H1 (cell line): ENCODE results near the gene GDI2. TPM values are rescaled to one million over a fixed set of nuclear protein-coding genes. Genes with fewer than 3 reads are reported as not detected.

Experiments
- CTCF ChIA-PET: fragments of 300-600 bp; sonication (Branson Sonifier 250); formaldehyde crosslinking; loops from one replicate; lab custom pipeline; 2021; ENCODE audit not compliant: partially characterized antibody; lab: Charles Lee
- POLR2A ChIA-PET: fragments of 300-600 bp; sonication (Branson Sonifier 250); formaldehyde crosslinking; loops from one replicate; lab custom pipeline; 2021; ENCODE audit warnings: inconsistent platforms; ENCODE audit not compliant: partially characterized antibody; lab: Charles Lee
- DNase-seq, 2 experiments: peaks; one replicate each; pipeline versions ENCODE4 v3.0.0 to v3.0.0-alpha.2; 2010 to 2022; ENCODE audit warnings: low spot score in 2 of 2, low read depth in 1 of 2, mixed read lengths in 1 of 2
- FAIRE-seq: peaks from 2 replicates; lab custom pipeline; 2011; peaks lifted over from hg19 to GRCh38; lab: Jason Lieb, UNC
- H2AFZ ChIP-seq: 2 replicates; pipeline ENCODE4 v1.8.1; 2012; ENCODE audit warnings: low read length, inconsistent platforms
- H2AK5ac ChIP-seq: 2 replicates; pipeline ENCODE4 v1.6.1; 2013; ENCODE audit warnings: low read depth, low read length
- H2BK120ac ChIP-seq: replicated peaks from 2 replicates; pipeline ENCODE3; 2013; ENCODE audit warnings: low read depth, low read length, inconsistent platforms
- H2BK12ac ChIP-seq: 2 replicates; pipeline ENCODE4 v1.6.1; 2013; ENCODE audit warnings: low read depth, low read length
- H2BK15ac ChIP-seq: 2 replicates; pipeline ENCODE4 v1.6.1; 2013; ENCODE audit warnings: low read length
- H2BK20ac ChIP-seq: 2 replicates; pipeline ENCODE4 v1.6.1; 2013; ENCODE audit warnings: low read length
- H2BK5ac ChIP-seq: 2 replicates; pipeline ENCODE4 v1.6.1; 2013; ENCODE audit warnings: low read depth, low read length
- H3K14ac ChIP-seq: 2 replicates; pipeline ENCODE4 v1.6.1; 2013; ENCODE audit warnings: inconsistent platforms; ENCODE audit not compliant: insufficient read length
- H3K18ac ChIP-seq: 2 replicates; pipeline ENCODE4 v1.6.1; 2013; ENCODE audit warnings: low read length; ENCODE audit errors: extremely low read depth
- H3K23ac ChIP-seq: 2 replicates; pipeline ENCODE4 v1.6.1; 2013; ENCODE audit warnings: inconsistent platforms; ENCODE audit not compliant: insufficient read length
- H3K23me2 ChIP-seq: 2 replicates; pipeline ENCODE4 v1.6.1; 2013; ENCODE audit warnings: low read depth, low read length
- H3K27ac ChIP-seq: 2 replicates; pipeline ENCODE4 v1.6.1; 2011; ENCODE audit warnings: low read depth, low read length, inconsistent platforms
- H3K27me3 ChIP-seq, 4 experiments: replicated peaks in 1 of 4; 1 replicate in 1 of 4; 2 replicates in 3 of 4; pipeline versions ENCODE4 v1.6.1 to v1.8.1; 2011 to 2013; ENCODE audit warnings: low read length in 3 of 4, mild to moderate bottlenecking in 3 of 4, inconsistent platforms in 2 of 4, mixed read lengths in 2 of 4, moderate library complexity in 1 of 4; ENCODE audit not compliant: control insufficient read depth in 3 of 4, insufficient read depth in 3 of 4; ENCODE audit errors: extremely low read depth in 1 of 4
- H3K36me3 ChIP-seq, 4 experiments: 2 replicates each; pipeline versions ENCODE4 v1.6.1 to v1.8.1; 2011 to 2013; ENCODE audit warnings: mild to moderate bottlenecking in 4 of 4, low read length in 3 of 4, moderate library complexity in 2 of 4, control low read depth in 1 of 4, inconsistent platforms in 1 of 4; ENCODE audit not compliant: insufficient read depth in 4 of 4, control insufficient read depth in 2 of 4
- H3K4ac ChIP-seq: replicated peaks from 2 replicates; pipeline ENCODE3; 2013; ENCODE audit warnings: low read length, low read depth, mixed read lengths, inconsistent platforms; ENCODE audit not compliant: insufficient read length
- H3K4me1 ChIP-seq, 4 experiments: replicated peaks in 1 of 4; 1 replicate in 1 of 4; 2 replicates in 3 of 4; pipeline versions ENCODE4 v1.6.1 to v1.8.1; 2011 to 2013; ENCODE audit warnings: low read length in 3 of 4, inconsistent platforms in 2 of 4, mixed read lengths in 1 of 4; ENCODE audit not compliant: insufficient read depth in 4 of 4, control insufficient read depth in 3 of 4
- H3K4me2 ChIP-seq, 2 experiments: 2 replicates each; pipeline versions ENCODE4 v1.6.1 to v1.8.1; 2011 to 2013; ENCODE audit warnings: low read depth in 2 of 2, low read length in 2 of 2, control low read depth in 1 of 2, inconsistent platforms in 1 of 2, mild to moderate bottlenecking in 1 of 2; ENCODE audit not compliant: insufficient read depth in 1 of 2
- H3K4me3 ChIP-seq, 4 experiments: fragments of 200-600, 300-600 bp in 1 of 4; sonication (generic), shearing (Covaris generic), sonication (Bioruptor Twin) in 1 of 4; 2 replicates each; pipeline versions ENCODE4 v1.5.1 to v1.8.1; 2011 to 2016; ENCODE audit warnings: low read length in 4 of 4, low read depth in 3 of 4, control low read depth in 2 of 4, inconsistent platforms in 2 of 4, mild to moderate bottlenecking in 2 of 4, mixed read lengths in 1 of 4, moderate library complexity in 1 of 4; ENCODE audit not compliant: insufficient read depth in 2 of 4; ENCODE audit errors: extremely low read depth in 1 of 4
- H3K56ac ChIP-seq: replicated peaks from 2 replicates; pipeline ENCODE3; 2013; ENCODE audit warnings: low read depth, mild to moderate bottlenecking, mixed read lengths, low read length, inconsistent platforms; ENCODE audit not compliant: insufficient read length
- H3K79me1 ChIP-seq: 2 replicates; pipeline ENCODE4 v1.6.1; 2013; ENCODE audit warnings: low read depth, low read length, control low read depth
- H3K79me2 ChIP-seq, 2 experiments: 2 replicates each; pipeline versions ENCODE4 v1.6.1 to v1.8.1; 2012 to 2013; ENCODE audit warnings: low read length in 2 of 2, mild to moderate bottlenecking in 2 of 2, inconsistent platforms in 1 of 2; ENCODE audit not compliant: insufficient read depth in 2 of 2, control insufficient read depth in 1 of 2
- H3K9ac ChIP-seq, 4 experiments: replicated peaks in 1 of 4; 1 replicate in 1 of 4; 2 replicates in 3 of 4; pipeline versions ENCODE4 v1.6.1 to v1.8.1; 2011 to 2013; ENCODE audit warnings: low read depth in 3 of 4, low read length in 3 of 4, control low read depth in 2 of 4, mild to moderate bottlenecking in 2 of 4, moderate library complexity in 2 of 4, inconsistent platforms in 1 of 4; ENCODE audit errors: extremely low read depth in 1 of 4
- H3K9me3 ChIP-seq, 2 experiments: 2 replicates each; pipeline versions ENCODE4 v1.6.1 to v1.8.1; 2012 to 2013; ENCODE audit warnings: mild to moderate bottlenecking in 2 of 2, moderate library complexity in 2 of 2, control low read depth in 1 of 2, inconsistent platforms in 1 of 2, low read depth in 1 of 2, low read length in 1 of 2, mixed read lengths in 1 of 2; ENCODE audit not compliant: insufficient read depth in 2 of 2
- H4K20me1 ChIP-seq, 2 experiments: replicated peaks in 1 of 2; 2 replicates each; pipeline versions ENCODE3 to v1.8.1; 2011 to 2013; ENCODE audit warnings: inconsistent platforms in 2 of 2, low read length in 2 of 2, mild to moderate bottlenecking in 1 of 2; ENCODE audit not compliant: insufficient read depth in 2 of 2, control insufficient read depth in 1 of 2
- H4K5ac ChIP-seq: 2 replicates; pipeline ENCODE4 v1.6.1; 2013; ENCODE audit warnings: low read length, low read depth, mixed read lengths, inconsistent platforms; ENCODE audit not compliant: insufficient read length
- H4K8ac ChIP-seq: 2 replicates; pipeline ENCODE4 v1.8.0; 2013; ENCODE audit warnings: mild to moderate bottlenecking, moderate library complexity, low read length, inconsistent platforms; ENCODE audit not compliant: insufficient read depth; ENCODE audit errors: extremely low read depth
- H4K91ac ChIP-seq: replicated peaks from 2 replicates; pipeline ENCODE3; 2013; ENCODE audit warnings: low read length, mixed read lengths, inconsistent platforms; ENCODE audit not compliant: insufficient read length
- ATF2 ChIP-seq: IDR thresholded peaks from 2 replicates; pipeline ENCODE4 v1.6.1; 2012; ENCODE audit warnings: low read length, inconsistent platforms
- BACH1 ChIP-seq: IDR thresholded peaks from 2 replicates; pipeline ENCODE4 v1.6.1; 2012; ENCODE audit warnings: low read length, improper control_type of control experiment
- CBX5 ChIP-seq: fragments of 300-800, 300-1000 bp; sonication (generic); IDR thresholded peaks from 2 replicates; pipeline ENCODE4 v1.7.1; 2016; ENCODE audit warnings: antibody characterized with exemption, low read length, low read depth
- EP300 ChIP-seq, 2 experiments: IDR thresholded peaks; 1 replicate in 1 of 2; 2 replicates in 1 of 2; pipeline ENCODE4 v1.6.1; 2011 to 2012; ENCODE audit warnings: low read depth in 2 of 2, low read length in 2 of 2, mild to moderate bottlenecking in 2 of 2, borderline replicate concordance in 1 of 2, inconsistent platforms in 1 of 2, moderate library complexity in 1 of 2
- KDM4A ChIP-seq: IDR thresholded peaks from one replicate; pipeline ENCODE4 v1.7.1; 2012; ENCODE audit warnings: low read depth, mild to moderate bottlenecking, moderate library complexity, low read length, inconsistent platforms; ENCODE audit not compliant: severe bottlenecking
- SAP30 ChIP-seq: fragments of 300-600 bp; sonication (generic); IDR thresholded peaks from 2 replicates; pipeline ENCODE4 v1.7.1; 2012; ENCODE audit warnings: low read length, moderate library complexity, mild to moderate bottlenecking, inconsistent platforms; ENCODE audit not compliant: insufficient read depth, insufficient replicate concordance
- SIX5 ChIP-seq: IDR thresholded peaks from 2 replicates; pipeline ENCODE4 v1.6.1; 2011; ENCODE audit warnings: mild to moderate bottlenecking, low read depth, low read length
- TAF7 ChIP-seq: optimal IDR thresholded peaks from 2 replicates; pipeline ENCODE3; 2011; ENCODE audit warnings: low read depth, mild to moderate bottlenecking, inconsistent platforms, low read length, moderate library complexity, borderline replicate concordance
- USF2 ChIP-seq: IDR thresholded peaks from 2 replicates; pipeline ENCODE4 v1.6.1; 2011; ENCODE audit warnings: low read length, improper control_type of control experiment
- WGBS, 2 experiments: shearing (Covaris generic) in 1 of 2; methylation state at CpG; one replicate each; pipeline versions ENCODE4 v1.1.6 to v1.1.7; 2013 to 2015; ENCODE audit warnings: low lambda C conversion rate in 2 of 2, mixed read lengths in 2 of 2, inconsistent platforms in 1 of 2, low coverage in 1 of 2, missing lambda C conversion rate in 1 of 2; ENCODE audit not compliant: insufficient replicate concordance in 2 of 2, insufficient coverage in 1 of 2, insufficient read length in 1 of 2; ENCODE audit errors: extremely low coverage in 1 of 2, missing lambda C conversion rate in 1 of 2; 5-methylcytosine and 5-hydroxymethylcytosine counted together
- polyA plus RNA-seq, 7 experiments: library from polyadenylated mRNA; depleted of rRNA in 3 of 7; stranded (reverse) in 5 of 7; unstranded in 2 of 7; fragments of >200 nt in 5 of 7; fragments of 200-250 nt in 2 of 7; gene quantifications; 1 replicate in 5 of 7; 2 replicates in 1 of 7; 4 replicates in 1 of 7; pipeline versions ENCODE4 v1.2.1 to v1.2.3, GENCODE V29; 2011 to 2013; ENCODE audit warnings: missing spikeins in 2 of 7, mixed read lengths in 2 of 7
- total RNA-seq: library from RNA; stranded (reverse); fragmentation: NEBNext Ultra II Directional; extraction: Animal tissue kit (Norgen Biotek cat#: 25700); gene quantifications from 2 replicates; pipeline ENCODE4 v1.2.1, GENCODE V29; 2021

GDI2 gene
- total and polyA plus RNA-seq, 2 of the 8 experiments (the other 6 are each of a cell fraction or from before 2014, with no cell fraction given): 168 to 385 TPM

GRCh38 chr10:5862360-5862961 lies 49.2 kb upstream of the GDI2 start:
- Histone ChIP-seq H3K18ac (no peak overlapping the region), H3K9ac (no peak overlapping the region), H2AK5ac (no peak overlapping the region), H2AFZ (no peak overlapping the region), H3K79me1 (no peaks in the 10 kb centered on the region), H3K56ac (no peak overlapping the region), H3K23ac (no peak overlapping the region), H3K36me3 (no peaks in the 10 kb centered on the region), H3K79me2 (no peaks in the 10 kb centered on the region), H2BK12ac (no peak overlapping the region), H2BK20ac (no peak overlapping the region), H3K27ac (no peak overlapping the region), H3K14ac (no peak overlapping the region), H2BK120ac (no peak overlapping the region), H3K9me3 (no peaks in the 10 kb centered on the region), H3K4ac (no peak overlapping the region), H3K4me3 (no peak overlapping the region), H2BK15ac (no peak overlapping the region), H3K27me3 (no peaks in the 10 kb centered on the region), H4K20me1 (peaks cover 0 to 2% of the 10 kb centered on the region in 2 experiments), H2BK5ac (no peak overlapping the region), H3K23me2 (no peaks in the 10 kb centered on the region), H3K4me1 (no peaks in the 10 kb centered on the region; a peak in 1 of 7 replicates), H3K4me2 (no peak overlapping the region), H4K5ac (no peak overlapping the region), H4K8ac (no peak overlapping the region), H4K91ac (no peak overlapping the region)
- no peak for DNase-seq
- POLR2A ChIA-PET: interaction anchor here (0.8 to 1.1 kb wide), 2 partner anchors 12 to 80 kb away, joined by 4 read pairs; no protein-coding TSS in a partner anchor
- FAIRE-seq: no peak
- WGBS, 2 experiments: 92% methylated on average over 7 of the region's 7 CpGs; no CpG with 5 or more reads in 1 of the 2 experiments
- CTCF ChIA-PET: interaction anchor here (1.1 to 9.6 kb wide), 5 partner anchors 10 to 32 kb away, joined by 3 to 70 read pairs (median 5); no protein-coding TSS in a partner anchor
- no peak for TF ChIP-seq BACH1
- no peak for TF ChIP-seq ATF2
- no peak for TF ChIP-seq CBX5
- no peak for TF ChIP-seq EP300 (IDR thresholded peaks at IDR 0.05; ENCODE audit: borderline replicate concordance in 1 of 2, low read depth in 2 of 2, low read length in 2 of 2)
- TF ChIP-seq SAP30: no peak
- TF ChIP-seq KDM4A: no peak
- TF ChIP-seq TAF7: no peak
- no peak for TF ChIP-seq USF2
- no peak for TF ChIP-seq SIX5
